ENCODE results near the gene EGFR.

Gene EGFR

DNA sequence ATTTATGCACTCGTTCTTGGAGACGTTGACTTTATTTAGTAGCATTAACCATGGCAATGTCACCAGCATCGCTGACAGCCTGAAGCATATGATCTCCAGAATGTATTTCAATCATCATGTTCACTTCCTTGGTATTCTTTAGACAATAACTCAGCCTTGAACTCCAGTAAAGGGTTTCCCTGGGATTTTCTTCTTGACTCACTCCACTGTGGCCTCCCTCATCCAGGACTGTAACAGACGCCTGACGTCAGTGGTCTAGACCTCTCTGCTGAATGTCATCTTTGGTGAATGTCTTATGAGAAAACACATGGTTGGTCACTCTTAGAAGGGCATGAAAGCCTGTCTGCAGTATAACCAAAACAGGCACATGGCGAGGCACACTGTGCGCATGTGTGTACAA lies 64.4 kb downstream of the EGFR start:
- no peak for DNase-seq

DNA sequence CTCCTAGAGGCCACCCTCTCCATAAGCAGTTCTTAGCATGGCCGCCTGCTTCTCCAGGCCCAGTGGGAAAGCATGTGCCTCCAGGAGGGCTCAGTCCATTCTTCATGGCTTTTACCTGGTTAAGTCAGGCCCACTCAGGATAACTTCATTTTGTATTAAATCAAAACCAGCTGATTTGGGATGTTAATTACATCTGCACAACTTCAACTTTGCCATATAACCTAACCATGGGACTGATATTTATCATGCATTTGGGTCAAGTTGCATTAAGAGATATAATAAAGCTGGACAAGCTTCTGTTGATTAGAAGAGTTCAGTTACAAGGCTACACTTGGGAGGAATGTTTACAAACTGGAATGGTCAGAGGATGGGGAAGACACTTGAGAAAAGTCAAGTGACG lies 65.5 kb downstream of the EGFR start:
- no peak for DNase-seq

DNA sequence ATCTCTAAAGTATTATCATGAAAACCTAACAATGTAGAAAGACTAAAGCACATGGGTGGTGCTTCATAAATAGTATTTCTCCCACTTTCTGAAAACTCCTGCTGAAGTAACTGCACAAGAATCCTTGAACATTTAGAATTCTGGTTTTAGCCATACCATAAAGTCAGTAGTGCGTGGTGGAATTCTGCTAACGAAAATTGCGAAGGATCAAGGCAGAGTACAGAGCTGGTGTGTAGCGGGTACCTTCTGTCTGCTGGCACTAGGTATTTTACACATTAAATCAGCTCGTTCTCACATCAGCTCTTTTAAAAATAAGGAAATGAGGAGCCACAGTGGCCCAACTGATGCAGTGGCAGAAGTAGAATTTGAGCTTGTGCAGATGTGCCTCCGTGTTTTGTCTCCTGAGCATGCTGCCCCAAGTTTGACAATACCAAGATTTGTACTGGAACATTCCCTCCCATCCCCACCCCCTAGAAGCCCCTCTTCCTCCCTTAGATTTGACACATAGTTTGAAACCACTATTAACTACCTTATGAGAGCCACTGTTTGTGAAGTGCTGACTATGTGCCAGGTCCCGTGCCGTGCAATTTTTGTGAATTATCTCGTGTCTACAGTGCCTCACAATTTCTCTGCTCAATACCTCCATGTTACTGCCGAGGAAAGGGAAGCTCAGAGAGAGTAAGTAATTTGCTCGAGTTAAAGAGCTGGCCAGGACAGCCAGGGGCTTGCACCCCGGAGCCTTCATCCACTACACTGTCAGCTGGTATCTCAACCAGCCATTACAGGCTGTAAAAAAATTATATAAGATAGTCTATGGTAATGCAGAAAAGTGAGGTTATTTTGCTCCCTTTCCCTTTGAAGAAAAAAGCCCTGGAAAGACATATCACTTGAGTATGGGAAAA lies 66.9 kb downstream of the EGFR start:
- no peak for DNase-seq

DNA sequence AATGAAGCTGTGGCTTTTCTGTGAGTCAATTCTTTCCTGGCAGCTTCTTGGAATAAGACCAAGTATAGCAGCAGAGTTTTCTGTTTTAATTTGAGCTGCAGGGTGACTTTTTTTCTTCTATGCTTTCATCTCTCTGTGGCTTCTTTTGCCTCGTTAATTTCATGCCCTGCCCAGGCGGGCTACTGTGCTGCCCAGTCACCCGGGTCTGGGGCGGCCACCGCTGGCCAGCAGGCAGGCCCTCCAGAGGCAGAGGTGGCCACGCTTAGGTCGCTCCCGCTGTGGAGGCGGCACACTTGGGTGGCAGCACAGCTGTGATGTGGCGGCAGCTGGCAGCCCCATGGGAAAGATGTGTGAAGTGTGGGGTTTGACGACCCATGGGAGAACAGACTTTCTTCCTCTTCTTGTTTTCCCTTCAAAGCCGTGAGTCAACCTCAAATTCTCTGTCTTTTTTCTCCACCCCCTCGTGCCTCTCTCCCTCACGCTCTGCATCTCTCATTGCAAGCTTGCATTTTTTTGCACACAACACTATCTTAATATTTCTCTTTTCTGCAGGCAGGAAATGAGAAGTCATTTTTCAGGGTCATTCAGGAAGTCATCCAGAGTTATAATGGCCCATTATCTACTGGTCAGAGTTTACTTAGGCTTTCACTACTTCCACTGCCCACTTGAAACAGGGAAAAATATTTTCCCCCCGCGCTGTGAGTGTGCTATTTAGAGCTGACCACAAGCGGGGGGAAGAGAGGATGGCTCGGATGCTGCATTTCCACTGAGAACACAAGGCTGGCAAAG lies 67.8 kb downstream of the EGFR start:
- DNase-seq, result no peak

DNA sequence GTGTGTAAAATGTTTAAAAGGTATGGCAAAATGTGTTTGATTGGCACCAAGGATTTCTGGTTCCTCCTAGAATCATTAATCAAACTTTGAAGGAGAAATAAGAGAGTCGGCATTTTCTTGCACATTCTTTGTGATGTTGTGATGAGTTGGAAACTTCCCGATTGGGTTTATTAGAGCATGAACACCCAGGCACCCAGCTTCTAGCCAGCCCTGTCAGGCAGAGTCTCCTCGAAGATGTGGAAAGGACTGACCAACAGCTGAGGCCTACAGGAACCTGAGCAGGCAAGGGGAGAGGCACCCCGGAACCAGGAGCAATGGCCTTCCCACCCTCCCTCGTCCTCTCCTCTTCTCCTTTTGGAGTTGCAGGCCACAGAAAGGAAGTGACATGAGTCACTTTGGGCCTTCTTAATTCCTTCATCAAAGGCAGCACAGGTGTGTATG lies 68.7 kb downstream of the EGFR start:
- no peak for DNase-seq

DNA sequence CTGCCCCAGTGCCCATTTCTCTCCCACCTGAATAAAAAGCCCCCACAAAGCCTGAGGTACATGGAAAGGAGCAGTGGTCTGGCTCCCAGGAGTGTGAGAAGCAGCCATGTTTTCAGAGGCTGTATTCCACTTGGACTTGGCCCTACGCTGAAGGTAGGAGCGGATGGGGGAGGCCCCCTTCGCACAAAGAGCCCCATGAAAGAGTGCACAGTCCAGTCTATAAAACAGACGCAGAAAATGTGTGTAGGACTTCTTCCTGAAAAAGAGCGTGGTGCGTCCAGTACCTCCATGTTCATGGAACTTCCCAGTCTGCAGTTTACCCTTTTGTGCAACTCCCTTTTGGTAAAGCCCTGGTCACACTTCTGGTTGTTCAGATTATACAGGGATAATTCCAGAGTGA lies 69.3 kb downstream of the EGFR start:
- no peak for DNase-seq

DNA sequence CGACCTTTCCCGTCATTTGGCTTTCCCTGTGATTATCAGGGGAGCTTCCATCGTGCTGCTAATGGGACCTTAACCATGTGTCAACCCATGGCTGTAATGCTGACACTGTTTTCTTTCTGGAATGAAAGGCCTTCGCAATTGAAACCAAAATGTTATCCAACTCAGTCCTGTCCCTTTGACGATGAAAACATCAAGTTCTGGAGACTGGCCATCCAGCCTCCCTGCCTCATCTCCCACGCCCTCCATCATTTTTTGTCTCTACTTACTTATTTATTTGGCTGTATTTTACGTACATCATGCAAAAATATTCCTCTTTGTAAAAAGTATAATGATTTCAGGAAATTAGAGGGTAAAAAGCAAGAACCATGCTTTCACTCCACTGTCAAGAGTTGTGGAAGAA lies 69.8 kb downstream of the EGFR start:
- no peak for DNase-seq

DNA sequence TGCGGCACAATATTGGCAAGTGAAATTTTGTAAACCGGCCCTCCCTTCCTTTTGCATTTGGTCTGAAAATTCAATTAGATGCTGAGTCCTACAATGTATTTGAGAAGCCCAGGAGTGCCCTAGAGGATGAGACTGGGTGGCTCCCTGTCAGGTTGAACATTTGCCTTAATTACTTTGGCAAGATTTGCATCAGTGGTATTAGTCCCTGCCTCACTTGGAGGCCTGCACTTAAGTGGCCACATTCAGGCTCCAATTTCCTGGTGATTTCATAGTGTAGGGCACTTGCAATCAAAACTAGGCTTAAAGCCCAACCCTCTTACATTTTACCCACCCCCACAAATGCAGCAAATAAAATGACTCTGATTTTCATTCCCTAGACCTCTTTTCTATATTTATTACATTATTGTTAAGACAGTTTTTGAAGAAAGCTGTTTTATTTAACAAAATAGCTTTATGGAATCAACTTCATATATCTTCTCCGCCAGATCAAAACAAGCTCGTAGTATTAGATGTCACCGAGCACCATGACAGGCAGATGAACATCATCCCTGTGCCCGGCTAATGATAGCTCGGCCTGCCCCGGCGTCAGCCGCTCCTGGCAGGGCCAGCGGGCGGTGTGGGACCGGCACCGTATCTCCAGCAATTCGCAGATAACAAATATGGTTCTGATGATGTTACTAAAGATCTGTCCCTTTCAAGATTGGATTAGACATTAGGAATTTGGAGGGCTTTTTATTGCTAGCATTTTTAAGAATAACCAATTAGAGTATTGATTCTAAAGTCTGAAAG lies 73.6 kb downstream of the EGFR start:
- no peak for DNase-seq

DNA sequence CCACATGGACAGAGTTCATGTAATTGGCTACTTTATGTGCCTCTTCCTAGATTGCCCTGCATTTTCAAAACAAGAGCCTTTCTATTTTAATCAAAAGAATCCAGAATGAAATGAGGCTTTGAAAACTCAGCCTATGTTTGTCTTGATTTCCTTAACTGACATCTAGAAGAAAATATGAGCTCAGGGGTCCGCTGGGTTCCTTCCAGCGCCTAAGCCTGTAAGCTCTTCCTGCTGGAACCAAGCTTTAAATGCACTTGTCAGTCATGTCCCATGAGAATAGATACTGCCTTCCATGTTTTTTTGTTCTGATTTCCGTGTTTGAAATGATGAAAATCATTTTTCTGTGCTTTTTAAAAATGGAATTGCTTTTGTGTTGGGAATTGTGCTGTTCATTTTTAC lies 74.2 kb downstream of the EGFR start:
- DNase-seq, result no peak

DNA sequence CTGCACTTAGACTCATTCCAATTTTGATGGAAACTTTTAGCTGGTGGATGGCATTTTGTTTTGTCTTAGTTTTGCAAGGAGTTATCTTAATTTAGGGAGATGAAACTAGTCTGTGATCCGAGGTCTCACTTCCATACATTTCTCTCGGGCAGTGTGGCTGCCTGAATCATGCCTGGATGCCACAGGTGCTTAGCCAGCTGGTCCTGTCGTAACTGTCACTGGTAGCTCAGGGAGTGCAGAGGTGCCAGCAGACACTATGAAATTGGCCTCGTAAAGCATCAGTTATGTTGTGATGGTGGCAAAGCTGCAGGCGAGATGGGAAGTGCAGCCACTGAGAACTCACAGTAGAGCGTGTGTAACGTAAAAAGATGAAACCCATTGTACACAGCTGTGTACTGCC lies 74.9 kb downstream of the EGFR start:
- no peak for DNase-seq

DNA sequence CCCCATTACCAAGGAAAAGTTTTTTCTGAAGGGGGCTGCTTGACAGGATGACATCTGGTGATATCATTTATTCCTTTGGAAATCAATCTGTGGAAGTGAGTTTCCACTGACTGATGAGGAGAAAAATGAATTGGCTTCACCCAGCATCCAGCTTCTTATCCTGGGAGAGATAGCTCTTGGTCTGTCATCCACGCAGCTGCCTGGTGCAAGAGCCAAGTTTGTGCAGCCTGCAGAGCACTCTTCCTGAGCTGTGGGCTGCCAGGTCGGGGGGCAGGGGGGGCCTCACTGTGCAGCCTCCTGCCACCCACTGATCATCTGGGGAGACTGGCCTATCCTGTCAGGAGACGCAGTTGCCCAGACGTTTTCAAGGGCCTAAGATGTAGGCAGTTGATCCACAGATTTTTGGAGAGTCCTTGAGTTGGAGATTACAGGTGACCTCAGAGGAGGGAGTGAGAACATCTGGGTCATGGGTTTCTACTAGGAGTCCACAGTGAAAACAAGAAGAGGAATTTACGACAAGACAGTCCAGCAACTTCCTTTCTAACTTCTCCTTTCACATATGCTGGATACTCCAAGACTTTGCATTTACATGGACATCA lies 75.4 kb downstream of the EGFR start:
- DNase-seq, result no peak

DNA sequence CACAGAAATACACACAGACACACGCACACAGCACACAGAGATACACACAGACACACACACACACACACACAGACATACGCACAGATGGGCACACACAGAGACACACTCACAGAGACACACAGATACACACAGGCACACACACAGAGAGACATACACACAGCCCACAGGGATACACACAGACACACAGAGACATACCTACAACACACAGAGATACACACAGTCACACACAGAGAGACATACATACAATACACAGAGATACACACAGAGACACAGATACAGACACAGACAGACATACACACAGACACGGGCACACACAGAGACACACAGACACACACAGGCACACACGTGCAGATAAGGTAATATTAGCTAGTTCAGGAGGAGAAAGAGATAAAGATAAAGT lies 76.9 kb downstream of the EGFR start:
- no peak for DNase-seq

DNA sequence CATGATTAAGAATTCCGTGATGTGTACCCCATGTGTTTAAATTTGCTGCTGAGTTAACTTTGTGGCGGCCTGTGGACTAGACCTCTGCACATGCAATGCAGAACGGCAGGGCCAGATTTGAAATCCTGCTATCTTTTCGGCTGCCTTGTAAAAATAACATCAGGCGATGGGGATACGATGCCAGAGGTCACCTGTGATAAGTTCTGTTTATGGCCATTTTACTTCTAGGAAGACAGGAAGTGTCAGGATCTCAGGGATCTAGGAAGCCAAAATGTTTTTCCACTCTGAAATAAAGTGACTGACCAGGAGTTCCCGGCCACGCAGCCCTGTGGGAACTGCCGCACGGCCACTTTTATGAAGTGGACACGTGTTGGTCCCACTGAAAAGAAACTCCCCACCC lies 77.5 kb downstream of the EGFR start:
- DNase-seq, result no peak

DNA sequence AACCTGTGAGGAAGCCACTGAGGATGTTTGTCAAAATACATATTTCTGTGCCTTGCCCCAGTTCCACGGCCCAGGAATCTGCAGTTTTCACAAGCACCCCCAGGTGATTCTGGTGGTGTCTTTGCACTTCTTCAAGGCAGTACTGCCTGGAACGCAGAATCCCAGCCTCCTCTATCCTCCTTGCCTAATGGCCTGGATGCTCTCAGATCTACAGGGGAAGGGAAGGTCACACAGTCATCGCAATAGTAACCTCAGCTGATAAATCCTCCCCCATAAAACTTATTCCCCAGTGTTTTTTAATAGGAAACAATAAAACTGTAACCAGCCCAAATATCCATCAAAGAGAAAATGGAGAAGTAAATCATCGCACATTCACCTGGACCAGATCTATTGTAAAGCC lies 78.3 kb downstream of the EGFR start:
- DNase-seq, result no peak

DNA sequence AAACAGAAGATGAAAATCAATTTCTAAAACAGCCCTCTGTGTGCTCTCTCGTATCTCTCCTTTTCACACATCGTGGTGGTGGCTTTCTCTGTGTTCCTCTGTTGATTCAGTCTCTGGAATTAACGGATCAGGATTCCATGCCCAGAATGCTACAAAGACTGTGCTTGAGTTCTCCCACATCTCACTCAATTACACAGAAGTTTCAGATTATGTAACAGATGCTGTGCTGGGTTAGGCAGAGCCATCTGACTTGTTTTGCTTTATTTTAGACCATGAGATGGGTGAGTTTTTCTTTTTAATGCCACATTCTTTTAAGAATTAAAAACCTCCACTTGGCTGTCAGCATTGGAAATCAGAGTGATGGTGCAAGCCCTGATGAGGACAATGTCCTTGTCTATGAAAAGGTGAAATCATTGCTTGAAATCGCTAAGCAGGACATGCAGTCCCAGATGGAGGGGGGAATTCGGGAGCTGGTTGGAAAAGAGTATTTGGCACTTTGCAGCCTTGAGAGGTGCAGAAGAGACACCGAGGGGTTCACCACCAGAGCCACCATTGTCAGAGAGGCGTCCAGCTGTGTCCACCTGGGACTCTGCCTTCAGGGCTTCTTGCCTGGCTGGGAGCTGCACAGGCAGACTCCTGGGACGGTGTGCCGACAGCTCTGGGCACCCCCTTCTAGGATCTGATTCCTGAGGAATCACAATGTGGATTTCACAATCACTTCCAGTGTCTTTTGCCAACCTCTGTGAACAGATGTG lies 80.4 kb downstream of the EGFR start:
- no peak for DNase-seq

DNA sequence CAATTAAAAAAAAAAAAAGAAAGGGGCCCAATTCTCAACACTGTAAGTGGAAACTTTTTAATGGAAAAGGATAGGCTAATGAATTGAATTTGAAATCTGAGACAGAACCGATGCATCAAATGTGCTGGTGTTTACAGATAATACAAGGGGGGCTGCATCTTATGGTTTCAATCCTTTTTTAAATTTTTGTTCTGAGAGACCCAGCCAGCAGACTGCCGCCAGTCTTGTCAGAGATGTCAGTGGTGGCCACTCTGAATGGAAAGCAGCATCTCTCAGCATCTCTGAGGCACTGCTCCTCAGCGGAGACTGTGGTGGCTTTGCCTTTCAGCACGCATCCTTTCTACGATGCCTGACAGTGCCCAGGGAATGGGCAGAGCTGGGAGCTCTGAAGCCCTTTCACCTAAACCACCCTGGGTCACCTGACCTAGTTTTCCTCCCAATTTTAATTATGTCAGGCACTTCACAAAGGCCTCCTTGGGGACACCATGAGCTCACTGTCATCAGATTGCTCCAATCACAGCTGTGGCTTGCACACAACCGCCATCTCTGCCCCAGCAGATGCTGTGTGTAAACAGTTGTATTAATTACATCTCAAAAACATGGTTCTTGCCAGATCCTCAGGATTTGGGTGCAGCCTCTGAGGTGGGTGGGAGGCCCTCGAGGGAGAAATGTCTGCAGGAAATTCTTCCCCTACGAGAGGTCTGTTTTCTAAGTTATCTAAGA lies 81.2 kb downstream of the EGFR start:
- no peak for DNase-seq

DNA sequence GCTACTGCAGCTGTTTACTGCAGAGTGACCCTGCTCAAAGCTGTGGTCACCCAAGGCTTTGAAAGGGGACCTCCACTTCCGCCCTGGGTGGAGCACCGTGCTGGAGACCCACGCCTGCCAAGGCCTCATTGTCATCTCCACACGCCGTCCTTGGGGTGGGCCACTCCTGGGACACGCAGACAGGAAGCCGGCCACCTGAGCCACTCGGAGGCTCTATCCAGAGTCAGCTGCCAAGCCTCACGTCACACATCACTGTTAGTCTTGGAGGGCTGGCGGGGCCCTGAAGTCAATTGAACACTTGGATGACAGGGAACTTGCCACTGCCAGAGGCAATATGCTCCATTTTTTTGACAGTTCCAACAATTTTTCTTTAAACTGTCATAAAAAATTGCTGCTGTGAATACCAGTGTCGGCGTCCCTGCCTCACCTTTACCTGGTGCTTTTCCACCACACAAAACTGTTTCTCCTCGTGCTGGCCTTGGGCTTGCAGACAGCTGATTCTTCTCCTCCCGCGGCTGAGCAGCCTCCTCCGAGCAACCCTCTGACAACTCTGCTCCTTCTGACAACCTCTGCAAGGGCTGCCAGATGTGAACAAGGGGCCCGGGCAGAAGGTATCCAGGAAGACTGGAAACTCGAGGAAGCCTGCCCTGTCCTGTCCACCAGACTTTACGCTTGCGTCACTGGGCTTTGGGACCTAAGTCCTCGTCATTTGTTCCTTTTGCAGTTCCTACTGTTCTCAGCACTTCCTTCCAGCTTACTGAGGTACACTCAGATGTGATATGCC lies 81.9 kb downstream of the EGFR start:
- no peak for DNase-seq

DNA sequence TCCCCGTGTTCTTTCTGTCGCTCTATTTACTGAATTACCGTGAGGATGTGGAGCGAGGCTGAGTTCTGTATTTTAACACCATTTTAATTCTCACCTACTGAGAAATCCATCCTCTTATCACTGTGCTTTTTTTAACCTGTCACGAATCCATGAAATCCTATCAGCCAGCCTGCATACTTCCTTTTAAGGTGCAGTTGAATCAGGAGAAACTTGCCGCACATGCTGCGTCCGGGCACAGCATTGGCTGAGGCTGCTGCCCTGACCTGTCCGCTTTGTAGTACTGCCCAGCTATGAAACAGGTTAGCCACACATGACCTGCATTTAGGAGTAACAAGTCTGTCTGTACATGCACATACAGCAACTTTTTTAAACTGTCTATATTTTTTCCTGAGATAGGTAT lies 82.5 kb downstream of the EGFR start:
- no peak for DNase-seq

DNA sequence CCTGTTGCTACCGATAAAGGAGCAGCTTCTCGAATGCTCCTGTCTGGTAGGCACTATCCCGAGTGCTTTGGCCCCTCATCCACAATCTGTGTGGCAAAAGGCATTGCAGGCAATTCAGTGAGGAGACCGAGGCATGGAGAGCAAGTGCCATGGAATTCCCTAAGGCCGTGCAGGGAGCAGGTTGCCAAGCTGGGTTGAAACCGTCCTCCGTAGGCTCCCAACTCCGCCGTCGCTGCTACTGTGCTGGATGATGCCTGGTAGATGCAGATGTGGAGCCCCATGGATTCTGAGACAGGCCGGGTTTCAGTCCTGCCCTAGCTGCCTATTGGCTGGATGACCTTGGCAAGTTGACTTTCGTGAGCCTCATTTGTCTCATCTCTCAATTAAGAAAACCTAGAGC lies 85.3 kb downstream of the EGFR start:
- DNase-seq, result no peak

DNA sequence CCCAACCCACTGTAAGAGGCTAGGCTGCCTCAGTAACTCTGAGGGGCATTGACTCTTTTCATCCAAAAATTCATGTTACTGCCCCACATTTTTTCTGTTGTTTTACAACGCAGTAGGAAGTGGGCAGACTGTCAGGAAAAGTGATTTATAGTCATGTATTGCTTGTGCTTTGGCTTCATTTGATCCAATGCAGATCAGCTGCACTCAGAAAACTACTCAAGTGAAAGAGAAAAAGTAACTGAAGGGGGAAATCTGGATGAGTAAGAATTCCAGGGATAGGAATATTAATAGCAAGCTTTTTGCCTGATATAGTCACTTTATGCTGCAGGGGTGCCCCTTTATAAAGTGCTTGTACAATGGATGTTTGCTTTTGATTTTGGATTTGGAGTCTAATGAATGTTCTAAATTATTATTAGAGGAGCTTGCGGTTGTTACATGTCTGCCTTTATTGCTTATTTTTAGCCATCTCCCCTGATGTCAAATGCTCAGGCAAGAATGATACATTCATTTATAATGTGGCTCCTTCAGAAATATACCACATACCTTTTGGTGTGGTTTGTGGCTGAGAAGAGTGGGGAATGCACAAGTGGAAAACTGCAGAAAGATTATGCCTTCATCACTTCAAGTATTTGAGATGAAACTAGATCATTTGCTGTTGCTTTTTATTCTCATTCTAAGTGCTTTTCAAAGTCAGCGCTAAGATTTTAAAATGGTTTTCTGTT lies 86.1 kb downstream of the EGFR start:
- no peak for DNase-seq
